Liver (tissue), 9 donors: Measurements from ENCODE around the gene TWIST2. TPM values are rescaled to one million over a fixed set of nuclear protein-coding genes. Genes with fewer than 3 reads are reported as not detected.

Source experiments
- DNase-seq: peaks from one replicate; pipeline ENCODE4 v3.0.0-alpha.2; 2017; ENCODE audit warnings: low spot score
- H3K27ac ChIP-seq, 2 donors: one replicate each; pipeline ENCODE4 v1.7.0; 2013; ENCODE audit warnings: inconsistent platforms in 2 of 2, low read length in 2 of 2, control low read depth in 1 of 2, low read depth in 1 of 2, mild to moderate bottlenecking in 1 of 2
- H3K27me3 ChIP-seq, 4 donors: one replicate each; pipeline versions ENCODE4 v1.6.1 to v1.7.0; 2013; ENCODE audit warnings: low read length in 3 of 4, inconsistent platforms in 1 of 4, mild to moderate bottlenecking in 1 of 4, moderate library complexity in 1 of 4; ENCODE audit not compliant: control insufficient read depth in 4 of 4, insufficient read depth in 4 of 4
- H3K36me3 ChIP-seq, 4 donors: one replicate each; pipeline versions ENCODE4 v1.6.1 to v1.7.0; 2013; ENCODE audit warnings: low read length in 3 of 4, mild to moderate bottlenecking in 3 of 4, low read depth in 1 of 4, moderate library complexity in 1 of 4; ENCODE audit not compliant: control insufficient read depth in 4 of 4, insufficient read depth in 3 of 4
- H3K4me1 ChIP-seq, 4 donors: one replicate each; pipeline versions ENCODE4 v1.6.1 to v1.7.0; 2013; ENCODE audit warnings: low read length in 3 of 4, mild to moderate bottlenecking in 3 of 4, moderate library complexity in 1 of 4; ENCODE audit not compliant: control insufficient read depth in 4 of 4, insufficient read depth in 4 of 4
- H3K4me3 ChIP-seq, 3 donors: one replicate each; pipeline versions ENCODE4 v1.6.1 to v1.7.0; 2013; ENCODE audit warnings: low read length in 3 of 3, control low read depth in 1 of 3, low read depth in 1 of 3, mild to moderate bottlenecking in 1 of 3
- H3K9ac ChIP-seq, 2 donors: one replicate each; pipeline ENCODE4 v1.7.0; 2013; ENCODE audit warnings: low read length in 2 of 2, mild to moderate bottlenecking in 2 of 2, moderate library complexity in 2 of 2, control low read depth in 1 of 2, low read depth in 1 of 2
- H3K9me3 ChIP-seq, 4 donors: one replicate each; pipeline versions ENCODE4 v1.6.1 to v1.7.0; 2013; ENCODE audit warnings: low read length in 3 of 4; ENCODE audit not compliant: control insufficient read depth in 4 of 4
- EGR1 ChIP-seq, 2 donors: IDR thresholded peaks; 2 replicates each; pipeline ENCODE4 v1.6.1; 2016 to 2018; ENCODE audit warnings: antibody characterized with exemption in 2 of 2, low read depth in 2 of 2
- FOXA1 ChIP-seq: IDR thresholded peaks from 2 replicates; pipeline ENCODE4 v1.6.1; 2016; ENCODE audit warnings: antibody characterized with exemption
- FOXA2 ChIP-seq: IDR thresholded peaks from 2 replicates; pipeline ENCODE4 v1.6.1; 2016; ENCODE audit warnings: antibody characterized with exemption
- GABPA ChIP-seq, 2 donors: IDR thresholded peaks in 1 of 2; conservative IDR thresholded peaks in 1 of 2; 2 replicates each; pipeline ENCODE4 v1.6.1; 2016; ENCODE audit warnings: antibody characterized with exemption in 2 of 2, mild to moderate bottlenecking in 1 of 2, moderate library complexity in 1 of 2
- HNF4A ChIP-seq, 2 donors: conservative IDR thresholded peaks; 2 replicates each; pipeline ENCODE4 v1.6.1; 2016; ENCODE audit warnings: antibody characterized with exemption in 2 of 2, mild to moderate bottlenecking in 2 of 2
- JUND ChIP-seq, 2 donors: IDR thresholded peaks; 2 replicates each; pipeline ENCODE4 v1.6.1; 2016; ENCODE audit warnings: antibody characterized with exemption in 2 of 2
- NR2F2 ChIP-seq: IDR thresholded peaks from 2 replicates; pipeline ENCODE4 v1.6.1; 2016; ENCODE audit warnings: antibody characterized with exemption
- RAD21 ChIP-seq, 2 donors: IDR thresholded peaks; 2 replicates each; pipeline ENCODE4 v1.6.1; 2016; ENCODE audit warnings: antibody characterized with exemption in 2 of 2, mild to moderate bottlenecking in 2 of 2
- RXRA ChIP-seq, 2 donors: IDR thresholded peaks; 2 replicates each; pipeline ENCODE4 v1.6.1; 2017 to 2018; ENCODE audit warnings: antibody characterized with exemption in 2 of 2, mild to moderate bottlenecking in 1 of 2
- SP1 ChIP-seq: IDR thresholded peaks from 2 replicates; pipeline ENCODE4 v1.6.1; 2018; ENCODE audit warnings: antibody characterized with exemption, mild to moderate bottlenecking
- TAF1 ChIP-seq: conservative IDR thresholded peaks from 2 replicates; pipeline ENCODE4 v1.6.1; 2016; ENCODE audit warnings: antibody characterized with exemption, mild to moderate bottlenecking
- YY1 ChIP-seq: IDR thresholded peaks from 2 replicates; pipeline ENCODE4 v1.6.1; 2016; ENCODE audit warnings: antibody characterized with exemption, mild to moderate bottlenecking
- WGBS: extraction: QIAGEN DNeasy Blood & Tissue Kit; methylation state at CpG from one replicate; pipeline ENCODE4 v1.1.7; 2013; 5-methylcytosine and 5-hydroxymethylcytosine counted together
- polyA plus RNA-seq, 2 donors: library from polyadenylated mRNA; stranded (reverse) in 1 of 2; unstranded in 1 of 2; fragments of 200-250 nt in 1 of 2; fragments of >200 nt in 1 of 2; fragmentation: Nextera tagmentation in 1 of 2; extraction: Ambion mirVana in 1 of 2; gene quantifications; one replicate each; pipeline versions ENCODE4 v1.2.1 to v1.2.3, GENCODE V29; 2013 to 2015
- total RNA-seq, 2 donors: library from RNA; depleted of rRNA; stranded (reverse); fragments of >200 nt; gene quantifications; one replicate each; pipeline ENCODE4 v1.2.3, GENCODE V29; 2014
- TF ChIP-seq, protein P1 (sequence below): IDR thresholded peaks from 2 replicates; pipeline ENCODE4 v1.6.1; 2016; ENCODE audit warnings: antibody characterized with exemption
- TF ChIP-seq, protein P2 (sequence below): IDR thresholded peaks from 2 replicates; pipeline ENCODE4 v1.6.1; 2016; ENCODE audit warnings: antibody characterized with exemption
- TF ChIP-seq, protein P3 (sequence below): IDR thresholded peaks from 2 replicates; pipeline ENCODE4 v1.6.1; 2016; ENCODE audit warnings: antibody characterized with exemption, mild to moderate bottlenecking
- TF ChIP-seq, protein P4 (sequence below): IDR thresholded peaks from 2 replicates; pipeline ENCODE4 v1.6.1; 2016; ENCODE audit warnings: antibody characterized with exemption
- TF ChIP-seq, protein P5 (sequence below): fragments of 150-350 bp; IDR thresholded peaks from 2 replicates; pipeline ENCODE4 v1.5.1; 2017; ENCODE audit warnings: improper control_type of control experiment, low read depth, low read length; ENCODE audit not compliant: missing input control
- donor health status: healthy.
- donor health status: healthy.
- donor health status: healthy.
- donor health status: healthy.
- donor health status: healthy.

The TWIST2 gene
- total and polyA plus RNA-seq, 4 donors = 0.17 to 0.20 (median 0.19) TPM; not detected in 1

DNA sequence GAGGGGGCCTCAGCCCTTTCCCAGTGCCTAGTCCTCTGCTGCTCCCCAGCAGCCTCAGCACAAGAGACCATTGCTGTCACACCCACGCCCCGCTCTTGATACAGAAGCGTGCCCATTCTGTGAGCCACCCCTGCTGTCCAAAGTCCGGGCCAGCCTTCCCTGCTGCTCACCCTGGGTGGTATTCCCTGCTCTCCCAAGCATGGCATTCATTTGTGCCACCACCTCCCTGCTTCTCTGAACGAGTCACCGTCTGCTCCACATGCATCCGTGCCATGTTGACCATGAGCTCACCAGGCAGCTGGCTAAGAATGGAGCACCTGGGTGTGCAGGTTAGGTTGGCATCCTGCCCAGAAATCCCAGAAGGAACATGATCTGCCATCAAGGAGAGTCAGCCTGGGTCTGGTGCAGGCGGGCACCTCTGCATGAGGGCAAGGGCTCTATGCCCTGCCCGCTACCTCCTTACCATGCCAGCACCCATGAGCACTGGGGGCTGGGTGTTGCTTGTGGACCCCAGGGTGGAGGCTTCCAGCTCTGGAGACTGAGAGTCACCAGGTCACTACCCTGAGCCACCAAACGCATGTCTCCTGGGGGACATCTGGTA is 63.0 kb downstream of the TWIST2 start (continued):
- TF ChIP-seq, protein P1, sequence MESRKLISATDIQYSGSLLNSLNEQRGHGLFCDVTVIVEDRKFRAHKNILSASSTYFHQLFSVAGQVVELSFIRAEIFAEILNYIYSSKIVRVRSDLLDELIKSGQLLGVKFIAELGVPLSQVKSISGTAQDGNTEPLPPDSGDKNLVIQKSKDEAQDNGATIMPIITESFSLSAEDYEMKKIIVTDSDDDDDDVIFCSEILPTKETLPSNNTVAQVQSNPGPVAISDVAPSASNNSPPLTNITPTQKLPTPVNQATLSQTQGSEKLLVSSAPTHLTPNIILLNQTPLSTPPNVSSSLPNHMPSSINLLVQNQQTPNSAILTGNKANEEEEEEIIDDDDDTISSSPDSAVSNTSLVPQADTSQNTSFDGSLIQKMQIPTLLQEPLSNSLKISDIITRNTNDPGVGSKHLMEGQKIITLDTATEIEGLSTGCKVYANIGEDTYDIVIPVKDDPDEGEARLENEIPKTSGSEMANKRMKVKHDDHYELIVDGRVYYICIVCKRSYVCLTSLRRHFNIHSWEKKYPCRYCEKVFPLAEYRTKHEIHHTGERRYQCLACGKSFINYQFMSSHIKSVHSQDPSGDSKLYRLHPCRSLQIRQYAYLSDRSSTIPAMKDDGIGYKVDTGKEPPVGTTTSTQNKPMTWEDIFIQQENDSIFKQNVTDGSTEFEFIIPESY = no peak

DNA sequence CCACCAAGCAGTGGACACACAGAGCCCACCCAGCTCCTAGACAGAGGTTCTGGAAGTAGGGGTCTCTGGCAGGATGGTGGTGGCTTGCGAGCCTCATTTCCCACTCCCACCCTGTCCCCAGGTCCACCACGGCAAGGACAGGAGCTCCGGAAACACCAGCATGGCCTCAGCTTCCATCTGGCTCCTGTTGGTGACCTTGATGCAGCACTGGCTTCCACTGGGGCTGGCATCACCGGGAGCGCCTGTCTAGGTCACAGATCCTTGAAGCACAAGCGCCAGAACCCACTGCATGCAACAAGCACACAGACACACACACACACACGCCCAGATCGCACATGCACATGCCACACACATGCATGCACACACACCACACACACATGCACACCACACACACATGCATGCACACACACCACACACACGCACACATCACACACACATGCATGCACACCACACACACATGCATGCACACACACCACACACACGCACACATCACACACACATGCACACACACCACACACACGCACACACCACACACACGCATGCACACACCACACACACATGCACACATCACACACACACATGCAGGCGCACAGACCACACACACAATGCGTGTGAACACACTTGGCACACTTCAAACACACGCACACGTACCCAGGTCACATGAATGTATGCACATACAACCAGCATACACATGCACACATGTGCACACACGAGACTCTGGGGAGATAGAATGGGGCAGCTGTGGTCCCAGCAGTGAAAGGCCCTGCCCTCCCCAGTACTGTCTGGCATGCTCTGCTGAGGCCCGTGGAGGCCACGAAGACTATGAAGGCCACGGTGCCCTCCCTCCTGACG is 63.7 kb downstream of the TWIST2 start:
- no peak overlapping the region for H3K9ac ChIP-seq
- H3K27me3 ChIP-seq = peaks cover 0 to 2% (median 0%) of the 10 kb centered on the region in 4 donors
- DNase-seq = no peak
- H3K4me1 ChIP-seq = peaks cover 0 to 2% (median 0%) of the 10 kb centered on the region in 4 donors
- H3K36me3 ChIP-seq = no peaks in the 10 kb centered on the region
- 87% methylated on average over 21 of the region's 21 CpGs for WGBS
- TF ChIP-seq FOXA1 (no peak), SP1 (no peak), EGR1 (IDR thresholded peaks at IDR 0.05; ENCODE audit: low read depth in 2 of 2) (no peak), JUND (IDR thresholded peaks at IDR 0.05) (no peak), FOXA2 (no peak), GABPA (IDR thresholded peaks at IDR 0.05 in 1 of 2, conservative IDR thresholded peaks at IDR 0.05 in 1 of 2) (no peak)
- no peaks in the 10 kb centered on the region for H3K9me3 ChIP-seq
- H3K4me3 ChIP-seq = no peak overlapping the region
- H3K27ac ChIP-seq = no peak overlapping the region

DNA sequence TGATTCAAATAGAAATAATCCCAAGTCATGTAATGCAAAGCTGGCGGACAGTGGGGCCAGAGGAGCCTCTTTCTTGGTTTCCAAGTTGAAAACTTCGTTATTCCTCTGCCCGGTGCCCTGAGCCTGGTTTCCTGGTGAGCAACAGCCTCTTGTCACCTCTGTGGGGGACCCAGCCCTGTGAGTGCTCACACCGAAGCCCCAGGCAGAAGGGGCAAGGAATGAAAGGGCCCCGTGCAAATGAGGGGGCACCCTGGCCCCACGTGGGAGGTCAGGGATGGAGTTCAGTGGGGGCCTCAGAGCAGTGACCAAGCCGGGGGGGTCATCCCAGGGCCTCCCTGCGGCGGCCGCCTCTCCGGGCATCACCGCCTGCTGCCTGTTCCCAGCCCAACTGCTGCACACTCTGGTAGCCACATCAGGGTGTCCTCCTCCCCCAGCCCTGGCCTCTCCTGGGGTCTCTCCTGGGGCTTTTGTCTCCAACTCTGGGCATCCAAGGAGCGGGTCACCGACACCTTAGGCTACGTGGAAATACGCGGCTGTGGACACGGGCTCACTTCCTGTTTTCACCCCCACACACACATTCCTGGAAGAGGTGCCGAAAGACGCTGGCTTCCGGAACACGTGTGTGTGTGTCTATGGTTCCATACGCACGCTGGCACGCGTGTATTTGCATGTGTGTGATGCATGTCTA is 64.5 kb downstream of the TWIST2 start:
- peaks cover 0 to 2% (median 0%) of the 10 kb centered on the region in 4 donors for H3K27me3 ChIP-seq
- peaks cover 0 to 2% (median 0%) of the 10 kb centered on the region in 4 donors for H3K4me1 ChIP-seq
- H3K36me3 ChIP-seq = no peaks in the 10 kb centered on the region
- no peaks in the 10 kb centered on the region for H3K9me3 ChIP-seq
- no peak overlapping the region for H3K27ac ChIP-seq
- DNase-seq = no peak
- WGBS = 83% methylated on average over 26 of the region's 26 CpGs
- no peak overlapping the region for H3K9ac ChIP-seq
- H3K4me3 ChIP-seq = no peak overlapping the region
- TF ChIP-seq JUND (IDR thresholded peaks at IDR 0.05) (no peak), RAD21 (IDR thresholded peaks at IDR 0.05) (no peak), YY1 (no peak), FOXA2 (no peak), GABPA (IDR thresholded peaks at IDR 0.05 in 1 of 2, conservative IDR thresholded peaks at IDR 0.05 in 1 of 2) (no peak), NR2F2 (no peak), TAF1 (no peak), FOXA1 (no peak), HNF4A (conservative IDR thresholded peaks at IDR 0.05) (no peak), RXRA (IDR thresholded peaks at IDR 0.05) (no peak), SP1 (no peak), EGR1 (IDR thresholded peaks at IDR 0.05; ENCODE audit: low read depth in 2 of 2) (no peak)
- TF ChIP-seq, protein P2, sequence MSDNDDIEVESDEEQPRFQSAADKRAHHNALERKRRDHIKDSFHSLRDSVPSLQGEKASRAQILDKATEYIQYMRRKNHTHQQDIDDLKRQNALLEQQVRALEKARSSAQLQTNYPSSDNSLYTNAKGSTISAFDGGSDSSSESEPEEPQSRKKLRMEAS = no peak
- TF ChIP-seq, protein P3, sequence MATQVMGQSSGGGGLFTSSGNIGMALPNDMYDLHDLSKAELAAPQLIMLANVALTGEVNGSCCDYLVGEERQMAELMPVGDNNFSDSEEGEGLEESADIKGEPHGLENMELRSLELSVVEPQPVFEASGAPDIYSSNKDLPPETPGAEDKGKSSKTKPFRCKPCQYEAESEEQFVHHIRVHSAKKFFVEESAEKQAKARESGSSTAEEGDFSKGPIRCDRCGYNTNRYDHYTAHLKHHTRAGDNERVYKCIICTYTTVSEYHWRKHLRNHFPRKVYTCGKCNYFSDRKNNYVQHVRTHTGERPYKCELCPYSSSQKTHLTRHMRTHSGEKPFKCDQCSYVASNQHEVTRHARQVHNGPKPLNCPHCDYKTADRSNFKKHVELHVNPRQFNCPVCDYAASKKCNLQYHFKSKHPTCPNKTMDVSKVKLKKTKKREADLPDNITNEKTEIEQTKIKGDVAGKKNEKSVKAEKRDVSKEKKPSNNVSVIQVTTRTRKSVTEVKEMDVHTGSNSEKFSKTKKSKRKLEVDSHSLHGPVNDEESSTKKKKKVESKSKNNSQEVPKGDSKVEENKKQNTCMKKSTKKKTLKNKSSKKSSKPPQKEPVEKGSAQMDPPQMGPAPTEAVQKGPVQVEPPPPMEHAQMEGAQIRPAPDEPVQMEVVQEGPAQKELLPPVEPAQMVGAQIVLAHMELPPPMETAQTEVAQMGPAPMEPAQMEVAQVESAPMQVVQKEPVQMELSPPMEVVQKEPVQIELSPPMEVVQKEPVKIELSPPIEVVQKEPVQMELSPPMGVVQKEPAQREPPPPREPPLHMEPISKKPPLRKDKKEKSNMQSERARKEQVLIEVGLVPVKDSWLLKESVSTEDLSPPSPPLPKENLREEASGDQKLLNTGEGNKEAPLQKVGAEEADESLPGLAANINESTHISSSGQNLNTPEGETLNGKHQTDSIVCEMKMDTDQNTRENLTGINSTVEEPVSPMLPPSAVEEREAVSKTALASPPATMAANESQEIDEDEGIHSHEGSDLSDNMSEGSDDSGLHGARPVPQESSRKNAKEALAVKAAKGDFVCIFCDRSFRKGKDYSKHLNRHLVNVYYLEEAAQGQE = no peak
- TF ChIP-seq, protein P4, sequence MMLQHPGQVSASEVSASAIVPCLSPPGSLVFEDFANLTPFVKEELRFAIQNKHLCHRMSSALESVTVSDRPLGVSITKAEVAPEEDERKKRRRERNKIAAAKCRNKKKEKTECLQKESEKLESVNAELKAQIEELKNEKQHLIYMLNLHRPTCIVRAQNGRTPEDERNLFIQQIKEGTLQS = no peak
- TF ChIP-seq, protein P5, sequence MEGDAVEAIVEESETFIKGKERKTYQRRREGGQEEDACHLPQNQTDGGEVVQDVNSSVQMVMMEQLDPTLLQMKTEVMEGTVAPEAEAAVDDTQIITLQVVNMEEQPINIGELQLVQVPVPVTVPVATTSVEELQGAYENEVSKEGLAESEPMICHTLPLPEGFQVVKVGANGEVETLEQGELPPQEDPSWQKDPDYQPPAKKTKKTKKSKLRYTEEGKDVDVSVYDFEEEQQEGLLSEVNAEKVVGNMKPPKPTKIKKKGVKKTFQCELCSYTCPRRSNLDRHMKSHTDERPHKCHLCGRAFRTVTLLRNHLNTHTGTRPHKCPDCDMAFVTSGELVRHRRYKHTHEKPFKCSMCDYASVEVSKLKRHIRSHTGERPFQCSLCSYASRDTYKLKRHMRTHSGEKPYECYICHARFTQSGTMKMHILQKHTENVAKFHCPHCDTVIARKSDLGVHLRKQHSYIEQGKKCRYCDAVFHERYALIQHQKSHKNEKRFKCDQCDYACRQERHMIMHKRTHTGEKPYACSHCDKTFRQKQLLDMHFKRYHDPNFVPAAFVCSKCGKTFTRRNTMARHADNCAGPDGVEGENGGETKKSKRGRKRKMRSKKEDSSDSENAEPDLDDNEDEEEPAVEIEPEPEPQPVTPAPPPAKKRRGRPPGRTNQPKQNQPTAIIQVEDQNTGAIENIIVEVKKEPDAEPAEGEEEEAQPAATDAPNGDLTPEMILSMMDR = no peak
- TF ChIP-seq, protein P1 = no peak
